ENCODE results near the gene COX14.

DNA sequence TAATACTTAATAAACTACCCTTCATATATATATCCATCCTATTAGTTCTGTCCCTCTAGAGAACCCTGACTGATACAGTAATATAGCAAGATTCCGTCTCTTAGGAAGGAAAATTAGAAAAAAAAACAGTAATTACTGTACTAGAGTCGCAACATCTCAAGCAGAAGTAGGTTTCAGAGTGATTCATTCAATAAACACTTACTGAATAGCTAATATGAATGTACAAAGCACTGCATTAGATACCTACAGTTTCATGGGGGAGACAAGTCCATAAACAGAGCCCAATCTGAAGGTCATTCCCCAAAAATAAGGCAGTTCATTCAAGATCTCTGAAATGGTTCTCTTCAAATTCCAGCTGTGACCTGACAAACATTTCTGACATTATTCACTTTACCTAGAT is 45.2 kb downstream of the COX14 start:
- no peak for TF ChIP-seq POLR2A (IDR thresholded peaks at IDR 0.05)
- TF ChIP-seq, protein P1, sequence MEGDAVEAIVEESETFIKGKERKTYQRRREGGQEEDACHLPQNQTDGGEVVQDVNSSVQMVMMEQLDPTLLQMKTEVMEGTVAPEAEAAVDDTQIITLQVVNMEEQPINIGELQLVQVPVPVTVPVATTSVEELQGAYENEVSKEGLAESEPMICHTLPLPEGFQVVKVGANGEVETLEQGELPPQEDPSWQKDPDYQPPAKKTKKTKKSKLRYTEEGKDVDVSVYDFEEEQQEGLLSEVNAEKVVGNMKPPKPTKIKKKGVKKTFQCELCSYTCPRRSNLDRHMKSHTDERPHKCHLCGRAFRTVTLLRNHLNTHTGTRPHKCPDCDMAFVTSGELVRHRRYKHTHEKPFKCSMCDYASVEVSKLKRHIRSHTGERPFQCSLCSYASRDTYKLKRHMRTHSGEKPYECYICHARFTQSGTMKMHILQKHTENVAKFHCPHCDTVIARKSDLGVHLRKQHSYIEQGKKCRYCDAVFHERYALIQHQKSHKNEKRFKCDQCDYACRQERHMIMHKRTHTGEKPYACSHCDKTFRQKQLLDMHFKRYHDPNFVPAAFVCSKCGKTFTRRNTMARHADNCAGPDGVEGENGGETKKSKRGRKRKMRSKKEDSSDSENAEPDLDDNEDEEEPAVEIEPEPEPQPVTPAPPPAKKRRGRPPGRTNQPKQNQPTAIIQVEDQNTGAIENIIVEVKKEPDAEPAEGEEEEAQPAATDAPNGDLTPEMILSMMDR (IDR thresholded peaks at IDR 0.05) = no peak
